Astrocyte of the cerebellum (primary cell): Measurements from ENCODE around the gene BMPR2.
"Not testable (repeated sequence)": the region's sequence is repeated elsewhere in the genome, so short reads cannot be mapped to it uniquely, and the experiment has no call there.

Experiments
- DNase-seq: peaks from one replicate; pipeline ENCODE4 v3.0.0-alpha.2; 2011; ENCODE audit warnings: low read depth
- H3K4me3 ChIP-seq: 2 replicates; pipeline ENCODE4 v1.5.1; 2011; ENCODE audit warnings: mild to moderate bottlenecking, low read depth, low read length, moderate library complexity
- in situ Hi-C: cut with HindIII; loops from 2 replicates; pipeline ENCODE4 v1.10.0; 2017; ENCODE audit warnings: low sequenced_read_pairs
- TF ChIP-seq, protein P1 (sequence below): IDR thresholded peaks from 2 replicates; pipeline ENCODE4 v1.5.1; 2012; ENCODE audit warnings: low read length, low read depth, moderate library complexity, mild to moderate bottlenecking; ENCODE audit errors: missing control alignments

BMPR2 gene

DNA sequence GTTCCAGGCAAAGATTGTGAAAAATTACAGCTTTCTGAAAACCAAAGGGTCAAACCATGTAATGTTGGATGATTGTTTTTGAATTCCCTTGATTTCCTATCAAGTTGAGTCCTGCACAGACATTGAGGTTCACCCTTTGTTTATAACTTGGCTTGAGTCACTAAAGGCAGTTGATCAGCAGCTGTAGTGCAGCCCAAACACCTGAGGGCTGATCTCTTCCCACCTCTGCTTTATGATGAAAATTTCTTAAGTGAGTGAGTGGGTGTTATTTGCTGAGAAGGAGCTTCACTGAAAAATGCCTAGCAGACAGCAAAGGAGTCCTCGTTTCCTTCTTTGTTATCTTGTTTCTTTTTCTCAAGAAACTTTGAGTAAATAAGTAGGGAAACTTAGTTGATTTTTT lies 31.9 kb upstream of the BMPR2 start:
- in situ Hi-C loops, result no loop called here
- TF ChIP-seq, protein P1, sequence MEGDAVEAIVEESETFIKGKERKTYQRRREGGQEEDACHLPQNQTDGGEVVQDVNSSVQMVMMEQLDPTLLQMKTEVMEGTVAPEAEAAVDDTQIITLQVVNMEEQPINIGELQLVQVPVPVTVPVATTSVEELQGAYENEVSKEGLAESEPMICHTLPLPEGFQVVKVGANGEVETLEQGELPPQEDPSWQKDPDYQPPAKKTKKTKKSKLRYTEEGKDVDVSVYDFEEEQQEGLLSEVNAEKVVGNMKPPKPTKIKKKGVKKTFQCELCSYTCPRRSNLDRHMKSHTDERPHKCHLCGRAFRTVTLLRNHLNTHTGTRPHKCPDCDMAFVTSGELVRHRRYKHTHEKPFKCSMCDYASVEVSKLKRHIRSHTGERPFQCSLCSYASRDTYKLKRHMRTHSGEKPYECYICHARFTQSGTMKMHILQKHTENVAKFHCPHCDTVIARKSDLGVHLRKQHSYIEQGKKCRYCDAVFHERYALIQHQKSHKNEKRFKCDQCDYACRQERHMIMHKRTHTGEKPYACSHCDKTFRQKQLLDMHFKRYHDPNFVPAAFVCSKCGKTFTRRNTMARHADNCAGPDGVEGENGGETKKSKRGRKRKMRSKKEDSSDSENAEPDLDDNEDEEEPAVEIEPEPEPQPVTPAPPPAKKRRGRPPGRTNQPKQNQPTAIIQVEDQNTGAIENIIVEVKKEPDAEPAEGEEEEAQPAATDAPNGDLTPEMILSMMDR, result no peak

DNA sequence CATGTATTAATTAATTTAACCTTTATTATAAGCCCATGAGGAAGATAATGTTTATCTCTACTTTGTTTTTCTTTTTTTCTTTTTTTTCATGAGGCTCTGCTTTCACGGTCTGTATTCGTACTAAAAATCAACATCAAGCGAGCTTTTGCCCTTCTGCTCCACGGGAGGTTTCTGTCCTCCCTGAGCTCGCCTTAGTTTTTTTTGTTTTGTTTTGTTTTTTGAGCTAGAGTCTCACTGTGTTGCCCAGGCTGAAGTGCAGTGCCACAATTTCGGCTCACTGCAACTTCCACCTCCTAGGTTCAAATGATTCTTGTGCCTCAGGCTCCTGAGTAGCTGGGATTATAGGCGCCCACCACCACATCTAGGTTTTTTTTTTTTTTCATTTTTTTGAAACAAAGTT lies 29.9 kb upstream of the BMPR2 start:
- H3K4me3 ChIP-seq, result no peak overlapping the region
- in situ Hi-C loops, result no loop called here
- TF ChIP-seq, protein P1, result no peak
- no peak for DNase-seq

More for the DNA sequence above, 31.9 kb upstream of the BMPR2 start:
- no peak overlapping the region for H3K4me3 ChIP-seq
- no peak for DNase-seq

DNA sequence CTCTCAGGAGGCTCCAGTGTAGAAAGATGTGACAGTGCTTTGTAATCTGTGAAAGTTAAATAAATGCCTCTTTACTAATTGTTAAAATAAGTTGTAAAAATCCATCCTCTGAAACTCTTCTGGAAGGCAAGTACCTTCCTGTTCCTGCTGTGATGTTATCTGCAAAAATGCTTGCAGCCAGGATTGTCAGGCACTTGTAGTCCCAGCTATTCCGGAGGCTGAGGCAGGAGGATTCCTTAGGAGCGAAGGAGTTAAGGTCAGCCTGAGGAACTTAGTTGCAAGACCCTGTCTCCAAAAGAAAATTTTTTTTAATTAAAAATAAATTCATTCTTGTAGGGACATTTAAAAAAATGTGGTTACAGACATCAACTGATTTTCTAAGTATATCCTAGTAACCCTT lies 22.7 kb upstream of the BMPR2 start:
- no peak overlapping the region for H3K4me3 ChIP-seq
- no peak for DNase-seq
- in situ Hi-C loops, result no loop called here
- TF ChIP-seq, protein P1, result no peak

DNA sequence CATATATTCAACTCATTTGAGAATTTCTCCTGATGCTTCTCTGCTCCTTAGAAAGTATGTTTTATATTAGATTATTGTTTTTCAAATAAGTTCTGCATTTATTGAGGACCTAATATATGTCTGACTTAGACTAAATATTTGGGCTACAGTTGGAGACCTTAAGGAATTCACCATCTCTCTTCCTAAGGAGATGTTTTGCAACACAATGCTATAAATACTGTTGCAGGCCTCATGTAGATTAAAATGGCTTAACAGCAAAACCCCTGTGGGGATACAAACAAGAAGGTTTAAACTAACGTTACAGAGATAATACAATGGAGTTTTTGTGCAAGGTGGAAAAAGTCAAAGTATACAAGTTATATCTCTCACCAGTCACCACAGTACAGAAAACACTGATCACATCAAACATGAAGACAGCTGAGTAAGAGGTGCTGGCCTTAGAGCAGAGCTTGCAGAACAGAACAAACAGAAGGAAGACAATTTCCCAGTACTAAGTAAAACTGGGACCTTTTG lies 20.1 kb upstream of the BMPR2 start:
- TF ChIP-seq, protein P1, result no peak
- no peak for DNase-seq
- H3K4me3 ChIP-seq, result no peak overlapping the region
- in situ Hi-C loops, result no loop called here

DNA sequence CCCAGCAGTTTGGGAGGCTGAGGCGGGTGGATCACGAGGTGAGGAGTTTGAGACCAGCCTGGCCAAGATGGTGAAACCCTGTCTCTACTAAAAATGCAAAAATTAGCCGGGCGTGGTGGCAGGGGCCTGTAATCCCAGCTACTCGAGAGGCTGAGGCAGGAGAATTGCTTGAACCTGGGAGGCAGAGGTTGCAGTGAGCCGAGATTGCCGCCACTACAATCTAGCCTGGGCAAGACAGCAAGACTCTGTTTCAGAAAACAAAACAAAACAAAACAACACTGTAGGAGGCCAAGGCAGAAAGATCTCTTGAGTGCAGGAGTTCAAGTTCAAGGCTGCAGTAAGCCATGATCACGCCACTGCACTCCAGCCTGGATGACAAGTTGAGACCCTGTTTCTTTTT lies 17.2 kb upstream of the BMPR2 start:
- H3K4me3 ChIP-seq, in situ Hi-C loops, DNase-seq: not testable (repeated sequence)

DNA sequence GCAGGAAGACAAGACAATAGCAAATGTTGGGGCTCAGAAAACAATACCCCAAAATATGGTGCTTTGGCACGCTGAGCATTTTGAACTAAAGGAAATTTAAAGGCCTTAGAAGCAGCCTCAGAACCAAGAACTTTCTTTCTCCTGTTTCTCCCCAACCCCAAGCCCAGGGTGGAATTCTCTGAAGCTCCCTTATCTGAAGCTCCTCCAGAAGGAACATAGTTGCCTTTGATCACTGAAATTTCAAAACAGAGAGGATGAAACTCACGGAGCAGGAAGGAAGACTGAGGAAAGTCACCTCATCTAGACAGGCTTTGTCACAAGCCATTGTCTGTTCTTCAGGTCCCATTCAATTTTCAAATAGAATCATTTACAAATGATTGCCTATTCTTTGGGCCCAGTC lies 15.5 kb upstream of the BMPR2 start:
- DNase-seq, result no peak
- TF ChIP-seq, protein P1, result no peak
- H3K4me3 ChIP-seq, result no peak overlapping the region
- in situ Hi-C loops, result no loop called here

DNA sequence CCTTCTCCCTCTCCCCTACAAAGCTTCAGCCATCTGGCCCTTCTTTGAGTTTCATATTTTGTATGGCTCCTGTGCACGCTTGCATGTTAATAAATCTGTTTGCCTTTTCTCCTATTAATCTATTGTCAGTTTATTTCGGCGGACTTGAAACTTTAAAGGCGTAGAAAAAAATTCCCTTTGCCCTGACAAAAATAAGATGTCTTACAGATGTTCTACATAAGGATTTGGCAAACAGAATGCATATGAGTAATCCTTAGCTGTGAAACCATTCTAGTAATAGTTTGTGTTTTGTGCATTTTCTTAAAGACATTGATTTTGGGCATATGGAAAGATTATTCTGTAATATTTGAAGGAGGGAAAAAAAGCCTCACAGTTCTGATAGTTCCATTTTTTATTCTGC lies 15.0 kb upstream of the BMPR2 start:
- no peak overlapping the region for H3K4me3 ChIP-seq
- no peak for DNase-seq
- in situ Hi-C loops, result no loop called here
- TF ChIP-seq, protein P1, result no peak
